Aorta (tissue), 5 donors: ENCODE results near the gene EWSR1. TPM values are rescaled to one million over a fixed set of nuclear protein-coding genes. Genes with fewer than 3 reads are reported as not detected.

Source experiments
- ATAC-seq: fragments of 200-7000 bp; cut with Tn5 transposase; one replicate; pipeline ENCODE4 v1.9.1; 2022; ENCODE audit warnings: moderate library complexity; ENCODE audit not compliant: low FRiP score
- DNase-seq, 2 donors: peaks; one replicate each; pipeline ENCODE4 v3.0.0-alpha.2; 2020
- H3K27ac ChIP-seq, 2 donors: one replicate each; pipeline ENCODE4 v1.5.1; 2013; ENCODE audit warnings: low read length in 2 of 2, mild to moderate bottlenecking in 2 of 2, moderate library complexity in 2 of 2, control low read depth in 1 of 2, inconsistent platforms in 1 of 2, low read depth in 1 of 2
- H3K27me3 ChIP-seq, 2 donors: one replicate each; pipeline ENCODE4 v1.6.1; 2013; ENCODE audit warnings: control low read depth in 1 of 2, low read length in 1 of 2, mild to moderate bottlenecking in 1 of 2, moderate library complexity in 1 of 2; ENCODE audit not compliant: insufficient read depth in 2 of 2, control insufficient read depth in 1 of 2
- H3K36me3 ChIP-seq, 2 donors: one replicate each; pipeline ENCODE4 v1.6.1; 2013; ENCODE audit warnings: control low read depth in 1 of 2, low read length in 1 of 2, mild to moderate bottlenecking in 1 of 2; ENCODE audit not compliant: insufficient read depth in 2 of 2, control insufficient read depth in 1 of 2
- H3K4me1 ChIP-seq, 2 donors: one replicate each; pipeline ENCODE4 v1.6.1; 2013; ENCODE audit warnings: low read length in 2 of 2, control low read depth in 1 of 2, mild to moderate bottlenecking in 1 of 2, moderate library complexity in 1 of 2; ENCODE audit not compliant: insufficient read depth in 2 of 2, control insufficient read depth in 1 of 2
- H3K4me3 ChIP-seq, 2 donors: one replicate each; pipeline ENCODE4 v1.5.1; 2013; ENCODE audit warnings: low read length in 2 of 2, control low read depth in 1 of 2, mild to moderate bottlenecking in 1 of 2
- H3K9me3 ChIP-seq: one replicate; pipeline ENCODE4 v1.6.1; 2013; ENCODE audit warnings: mild to moderate bottlenecking, low read length; ENCODE audit not compliant: control insufficient read depth
- WGBS, 2 donors: extraction: QIAGEN DNeasy Blood & Tissue Kit; methylation state at CpG; one replicate each; pipeline ENCODE4 v1.1.7; 2013; 5-methylcytosine and 5-hydroxymethylcytosine counted together
- intact Hi-C, 2 donors: fragments of 100-400 bp; cut with DNase I; formaldehyde crosslinking; loops; one replicate each; pipeline versions ENCODE4 v1.14.2 to v1.15.0; 2022
- polyA plus RNA-seq, 2 donors: library from polyadenylated mRNA; stranded (reverse); fragments of 200-250 nt; gene quantifications; one replicate each; pipeline ENCODE4 v1.2.3, GENCODE V29; 2013
- total RNA-seq, 2 donors: library from RNA; stranded (reverse); fragmentation: NEBNext Ultra II Directional; extraction: Animal tissue kit (Norgen Biotek cat#: 25700); gene quantifications; one replicate each; pipeline ENCODE4 v1.2.1, GENCODE V29; 2021
- donor health status: healthy with polysubstance abuse.
- donor health status: Bipolar disorder and iron deficiency.
- donor health status: DM: no; HTN: no; CAD: no.
- donor health status: DM: no; HTN: no; CAD: no.
- donor health status: DM: yes; HTN: yes; CAD: no.

The EWSR1 gene
- total and polyA plus RNA-seq, 4 donors = 74.8 to 207 (median 180) TPM

DNA sequence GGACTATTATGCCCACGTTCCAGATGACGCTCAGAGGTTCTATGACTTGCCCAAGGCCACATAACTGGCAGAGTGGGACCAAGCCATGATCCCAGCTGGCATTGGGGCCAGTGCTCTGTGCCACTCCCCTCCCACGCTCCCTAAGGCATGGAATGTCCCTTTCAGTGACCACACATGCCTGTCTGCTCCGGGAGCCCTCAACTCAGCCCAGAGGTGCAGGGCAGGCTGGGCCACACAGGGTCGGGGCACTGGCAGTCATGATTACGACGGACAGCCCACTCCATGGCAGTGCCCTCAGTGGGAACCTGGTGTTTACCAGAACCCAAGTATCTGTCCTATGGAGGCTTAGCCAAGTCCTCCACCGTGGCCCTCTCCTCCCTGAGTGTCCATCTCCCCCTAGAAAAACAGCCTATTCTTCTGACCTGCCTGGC is 10.3 kb upstream of the EWSR1 start:
- H3K27ac ChIP-seq = no peak overlapping the region
- H3K36me3 ChIP-seq = no peaks in the 10 kb centered on the region
- H3K9me3 ChIP-seq = no peaks in the 10 kb centered on the region
- intact Hi-C loops = no loop called here
- no peak overlapping the region for H3K4me3 ChIP-seq
- no peak for DNase-seq
- no peaks in the 10 kb centered on the region for H3K4me1 ChIP-seq
- ATAC-seq = no peak
- 70 to 71% methylated on average over 8 of the region's 8 CpGs for WGBS, 2 donors
- no peaks in the 10 kb centered on the region for H3K27me3 ChIP-seq

DNA sequence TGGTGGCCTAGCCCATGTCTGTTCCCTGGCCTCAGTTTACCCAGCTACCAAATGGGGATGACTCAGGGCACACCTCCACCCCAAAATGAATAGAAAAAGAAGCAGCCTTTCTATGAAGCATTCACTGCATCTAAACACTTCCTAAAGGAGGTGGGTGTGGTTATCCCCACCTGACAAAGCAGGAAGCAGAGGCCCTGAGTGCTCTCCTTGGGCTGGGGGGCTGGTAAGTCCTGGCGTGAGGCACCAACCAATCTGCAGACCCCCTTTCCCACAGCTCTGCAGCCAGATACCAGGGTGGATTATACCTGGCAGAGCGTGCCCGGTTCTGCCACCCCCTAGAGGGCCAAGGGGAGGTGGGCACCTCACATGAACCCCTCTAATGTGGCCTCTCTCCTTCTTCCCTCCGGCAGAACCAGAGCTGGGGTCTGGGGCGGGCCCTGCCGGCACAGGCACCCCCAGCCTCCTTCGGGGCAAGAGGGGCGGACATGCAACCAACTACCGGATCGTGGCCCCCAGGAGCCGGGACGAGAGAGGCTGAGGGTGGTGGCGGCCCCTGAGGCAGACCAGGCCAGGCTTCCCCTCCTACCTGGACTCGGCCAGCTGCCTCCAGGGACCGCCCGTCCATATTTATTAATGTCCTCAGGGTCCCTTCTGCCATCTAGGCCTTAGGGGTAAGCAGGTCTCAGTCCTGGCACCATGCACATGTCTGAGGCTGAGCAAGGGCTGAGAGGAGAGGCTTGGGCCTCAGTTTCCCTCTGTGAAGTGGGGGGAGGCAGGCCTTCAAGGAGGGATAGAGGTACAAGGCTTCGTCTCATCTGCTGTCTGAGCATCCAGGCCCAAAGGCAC is 9.4 kb upstream of the EWSR1 start:
- Histone ChIP-seq H3K27ac (no peak overlapping the region), H3K36me3 (no peaks in the 10 kb centered on the region), H3K9me3 (no peaks in the 10 kb centered on the region), H3K27me3 (no peaks in the 10 kb centered on the region), H3K4me1 (no peaks in the 10 kb centered on the region), H3K4me3 (no peak overlapping the region)
- DNase-seq = no peak
- 89% methylated on average over 15 to 17 of the region's 17 CpGs for WGBS, 2 donors
- no peak for ATAC-seq
- intact Hi-C loops = no loop called here

DNA sequence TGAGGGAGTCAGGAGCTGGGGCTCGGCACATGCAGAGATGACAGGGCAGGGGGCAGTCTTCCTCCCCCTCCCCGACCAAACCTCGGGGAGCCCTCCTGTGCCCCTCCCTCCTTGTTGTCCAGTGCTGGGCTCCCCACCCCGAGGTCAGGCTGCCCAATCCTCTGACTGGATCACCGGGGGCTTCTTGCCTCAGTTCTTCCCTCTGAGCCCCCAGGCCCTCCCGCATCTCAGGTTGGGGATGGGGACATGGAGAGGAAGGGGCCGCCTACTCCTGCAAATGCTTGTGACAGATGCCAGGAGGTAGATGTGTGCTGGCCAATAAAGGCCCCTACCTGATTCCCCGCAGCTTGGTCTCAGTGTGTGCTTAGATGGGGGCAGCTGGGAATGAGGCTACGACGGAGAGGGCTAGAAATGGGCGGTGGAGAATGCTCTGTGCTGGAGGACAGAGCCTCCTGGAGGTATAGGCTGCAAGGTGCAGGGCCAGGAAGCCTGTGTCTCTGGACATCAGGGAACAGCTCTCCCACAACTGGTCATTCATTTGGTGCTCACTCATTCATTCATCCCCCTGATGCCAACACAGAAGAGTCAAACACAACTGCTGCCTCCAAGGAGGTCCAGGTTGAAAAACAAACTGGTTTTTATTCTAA is 8.7 kb upstream of the EWSR1 start:
- no peak for ATAC-seq
- intact Hi-C loops = no loop called here
- Histone ChIP-seq H3K9me3 (no peaks in the 10 kb centered on the region), H3K36me3 (no peaks in the 10 kb centered on the region), H3K27ac (no peak overlapping the region), H3K4me3 (no peak overlapping the region), H3K4me1 (no peaks in the 10 kb centered on the region), H3K27me3 (no peaks in the 10 kb centered on the region)
- no peak for DNase-seq
- WGBS, 2 donors = 78 to 82% methylated on average over 11 of the region's 11 CpGs

DNA sequence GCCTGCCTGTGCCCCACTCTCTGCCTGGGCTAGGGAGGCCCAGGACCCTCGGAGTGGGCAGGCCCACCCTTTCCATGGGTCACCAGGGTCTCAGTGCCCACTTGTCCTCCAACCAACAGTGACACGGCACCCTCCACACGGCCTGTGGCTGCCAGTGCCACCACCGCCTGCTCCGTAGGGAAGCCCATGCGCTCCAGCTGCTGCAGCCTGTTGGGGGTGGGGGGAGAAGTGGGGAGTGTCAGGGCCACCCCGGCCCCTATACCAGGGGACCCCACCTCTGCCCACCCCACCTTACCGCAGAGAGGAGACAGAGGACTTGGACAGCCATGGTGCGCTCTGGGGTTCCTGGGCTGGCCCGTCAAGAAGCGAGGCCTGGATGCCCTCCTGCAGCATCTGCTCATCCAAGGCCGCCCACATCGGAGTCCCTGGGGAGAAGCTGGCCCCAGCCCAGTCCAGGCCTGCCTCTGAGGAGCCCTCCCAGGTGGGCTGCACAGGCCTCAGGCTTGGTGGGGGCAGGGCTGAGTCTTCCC is 8.0 kb upstream of the EWSR1 start:
- Histone ChIP-seq H3K4me3 (no peak overlapping the region), H3K9me3 (no peaks in the 10 kb centered on the region)
- ATAC-seq = no peak

DNA sequence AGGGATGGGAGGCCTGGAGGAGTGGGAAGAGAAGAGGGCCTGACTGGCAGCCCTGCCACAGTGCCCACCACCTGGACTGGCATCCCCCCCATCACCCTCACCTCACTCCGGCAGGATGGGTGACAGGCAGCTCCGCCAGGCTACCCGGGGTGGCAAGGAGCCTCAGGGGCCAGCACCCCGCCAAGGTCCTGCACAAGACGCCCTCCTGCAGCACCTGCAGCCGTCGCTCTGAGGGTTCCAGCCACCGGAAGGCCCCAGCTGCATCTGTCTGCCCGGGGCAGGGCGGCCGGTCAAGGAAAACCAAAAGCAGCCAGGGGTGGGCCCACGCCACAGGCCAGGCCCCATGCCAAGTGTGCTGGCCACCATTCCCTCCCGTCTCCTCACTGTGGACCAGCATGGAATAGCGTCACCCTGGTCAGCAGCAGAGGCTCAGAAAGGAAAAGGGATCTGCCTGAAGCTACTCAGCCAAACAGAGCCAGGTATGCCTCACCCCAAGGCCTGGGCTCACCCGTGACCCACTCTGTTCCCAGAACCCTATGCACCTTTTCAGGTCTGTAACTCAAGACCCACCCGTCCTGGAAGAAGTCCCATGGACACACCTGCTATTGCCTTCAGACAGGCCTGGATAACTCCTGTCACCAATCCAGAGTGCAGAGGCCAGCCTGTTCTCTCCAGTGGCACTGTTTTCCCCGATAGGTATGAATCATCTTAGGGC is 7.3 kb upstream of the EWSR1 start:
- DNase-seq (no peak), ATAC-seq (no peak)
- no peaks in the 10 kb centered on the region for H3K4me1 ChIP-seq
- H3K36me3 ChIP-seq = no peaks in the 10 kb centered on the region
- H3K27ac ChIP-seq = no peak overlapping the region
- no peaks in the 10 kb centered on the region for H3K9me3 ChIP-seq
- H3K4me3 ChIP-seq = no peak overlapping the region
- intact Hi-C loops = no loop called here
- H3K27me3 ChIP-seq = no peaks in the 10 kb centered on the region
- WGBS, 2 donors = 52 to 54% methylated on average over 16 to 17 of the region's 17 CpGs

More for the DNA sequence above, 8.0 kb upstream of the EWSR1 start:
- H3K27ac ChIP-seq = no peak overlapping the region
- DNase-seq = no peak
- intact Hi-C loops = no loop called here
- 88% methylated on average over 12 to 13 of the region's 13 CpGs for WGBS, 2 donors
- no peaks in the 10 kb centered on the region for H3K36me3 ChIP-seq
- no peaks in the 10 kb centered on the region for H3K27me3 ChIP-seq
- no peaks in the 10 kb centered on the region for H3K4me1 ChIP-seq

DNA sequence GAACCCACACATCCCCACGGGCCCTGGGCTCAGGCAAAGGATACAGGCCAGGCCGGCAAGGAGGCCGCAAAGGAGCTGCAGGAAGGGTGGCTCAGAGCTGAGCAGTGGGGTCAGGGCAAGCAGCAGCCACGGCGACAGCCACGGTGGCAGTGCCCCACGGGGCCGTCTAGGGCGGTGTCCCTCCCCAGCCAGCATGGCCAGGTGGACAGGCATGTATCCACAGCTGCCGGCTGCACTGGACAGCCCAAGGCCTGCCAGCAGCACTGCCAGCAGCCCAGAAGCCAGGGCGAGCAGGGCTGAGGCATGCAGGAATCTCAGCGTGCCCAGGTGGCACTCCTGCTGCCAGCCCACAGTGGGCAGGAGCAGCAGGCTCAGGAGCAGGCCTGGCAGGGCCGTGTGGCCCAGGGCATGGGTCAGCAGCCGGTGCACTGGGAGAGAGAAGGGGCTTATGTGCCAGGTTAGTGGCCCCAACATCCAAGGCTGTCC is 4.2 kb upstream of the EWSR1 start:
- Histone ChIP-seq H3K4me3 (no peak overlapping the region), H3K4me1 (no peaks in the 10 kb centered on the region), H3K27ac (no peak overlapping the region), H3K27me3 (no peaks in the 10 kb centered on the region), H3K9me3 (no peaks in the 10 kb centered on the region), H3K36me3 (no peaks in the 10 kb centered on the region)
- intact Hi-C loops = no loop called here
- 85 to 88% methylated on average over 14 of the region's 14 CpGs for WGBS, 2 donors
- DNase-seq (no peak), ATAC-seq (no peak)

DNA sequence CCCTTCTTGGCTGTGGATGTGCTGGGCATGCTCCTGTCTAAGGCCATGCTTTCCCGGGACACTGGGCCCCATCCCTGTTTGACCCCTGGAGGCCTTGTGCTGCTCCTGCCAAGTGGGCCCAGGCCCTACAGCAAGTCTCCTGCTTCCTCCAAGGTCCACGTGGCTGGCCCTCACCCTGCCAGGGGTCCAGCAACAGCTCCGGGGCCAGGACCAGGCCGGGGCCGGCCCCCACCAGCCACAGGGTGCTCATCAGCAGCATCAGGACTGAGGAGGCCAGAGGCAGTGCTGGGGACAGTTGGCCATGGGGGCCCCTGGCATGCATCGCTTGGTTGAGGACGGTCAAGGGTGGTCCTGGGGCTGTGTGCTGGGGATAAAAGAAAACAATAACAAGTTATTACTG is 2.8 kb upstream of the EWSR1 start:
- H3K27me3 ChIP-seq = no peaks in the 10 kb centered on the region
- 89 to 92% methylated on average over 7 of the region's 7 CpGs for WGBS, 2 donors
- H3K4me3 ChIP-seq = no peak overlapping the region
- peaks cover 0 to under 1% of the 10 kb centered on the region in 2 donors for H3K4me1 ChIP-seq
- no peak for DNase-seq
- no peaks in the 10 kb centered on the region for H3K36me3 ChIP-seq
- intact Hi-C loops = loop anchor here in 1 of 2 donors (5.0 kb wide), 1 partner anchor 42 kb away; the partner anchor contains the start of gene GAS2L1
- ATAC-seq = no peak
- no peaks in the 10 kb centered on the region for H3K9me3 ChIP-seq
- no peak overlapping the region for H3K27ac ChIP-seq

DNA sequence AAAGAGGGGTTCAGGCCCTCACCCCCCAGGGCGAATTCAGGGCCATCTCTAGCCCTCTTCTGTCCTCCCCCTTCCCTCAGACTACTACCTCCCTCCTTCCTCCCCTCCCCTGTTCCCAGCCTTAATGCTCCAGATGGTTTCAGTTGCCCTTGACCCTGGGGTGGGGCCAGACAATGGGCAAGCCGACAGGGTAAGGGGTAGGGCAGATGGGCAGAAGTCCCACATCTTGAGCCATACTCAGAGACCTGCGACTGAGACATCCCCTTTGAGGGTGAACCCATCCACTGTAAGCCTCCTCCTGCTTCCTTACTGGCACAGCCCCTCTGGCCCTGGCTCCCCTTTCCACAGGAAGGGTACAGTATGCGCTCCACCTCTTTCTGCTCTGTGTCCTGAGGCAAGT is 2.1 kb upstream of the EWSR1 start:
- no peak for DNase-seq
- no peaks in the 10 kb centered on the region for H3K9me3 ChIP-seq
- H3K4me3 ChIP-seq = no peak overlapping the region

More for the DNA sequence above, 2.1 kb upstream of the EWSR1 start:
- intact Hi-C loops = loop anchor here in 1 of 2 donors (5.0 kb wide), 1 partner anchor 41 kb away; the partner anchor contains the start of gene GAS2L1
- Histone ChIP-seq H3K27me3 (no peaks in the 10 kb centered on the region), H3K4me1 (peaks cover 0 to 1% of the 10 kb centered on the region in 2 donors), H3K36me3 (no peaks in the 10 kb centered on the region), H3K27ac (no peak overlapping the region)
- ATAC-seq = no peak
- WGBS, 2 donors = 76 to 82% methylated on average over 4 of the region's 4 CpGs
